BJ (cell line): ENCODE measurements around the gene TNRC6B. TPM values are rescaled to one million over a fixed set of nuclear protein-coding genes. Genes with fewer than 3 reads are reported as not detected.
A peak's percentile ranks its signal among the peaks of the same experiment; 100 is the strongest.

Source experiments
- CTCF ChIA-PET: fragments of 350-600 bp; formaldehyde crosslinking; extraction: SDS; loops from one replicate; lab custom pipeline; 2021; ENCODE audit warnings: antibody characterized with exemption, inconsistent platforms; lab: Yijun Ruan, JAX
- POLR2A ChIA-PET: fragments of 300-600 bp; sonication (Branson Sonifier 250); formaldehyde crosslinking; extraction: SDS; loops from one replicate; lab custom pipeline; 2021; ENCODE audit warnings: antibody characterized with exemption; lab: Charles Lee
- DNase-seq: peaks from one replicate; pipeline ENCODE4 v3.0.0-alpha.2; 2011; ENCODE audit warnings: low read depth
- H3K27me3 ChIP-seq: 2 replicates; pipeline ENCODE4 v1.6.0; 2011; ENCODE audit warnings: low read length; ENCODE audit not compliant: control insufficient read depth, insufficient read depth
- H3K36me3 ChIP-seq: 2 replicates; pipeline ENCODE4 v1.5.1; 2011; ENCODE audit warnings: low read length; ENCODE audit not compliant: control insufficient read depth, insufficient read depth
- H3K4me3 ChIP-seq: 2 replicates; pipeline ENCODE4 v1.5.1; 2011; ENCODE audit warnings: low read depth, mild to moderate bottlenecking, control low read depth, low read length
- CTCF ChIP-seq: IDR thresholded peaks from 2 replicates; pipeline ENCODE4 v1.5.1; 2011; ENCODE audit warnings: low read depth, mild to moderate bottlenecking, control low read depth, inconsistent platforms, low read length, moderate library complexity; ENCODE audit not compliant: insufficient read depth
- polyA minus RNA-seq: library from RNA; depleted of rRNA, polyadenylated mRNA; stranded (reverse); fragments of >200 nt; gene quantifications from 2 replicates; pipeline ENCODE4 v1.2.3, GENCODE V29; 2011; rRNA and poly(A)+ RNA removed
- polyA plus RNA-seq: library from polyadenylated mRNA; depleted of rRNA; stranded (reverse); fragments of >200 nt; gene quantifications from 2 replicates; pipeline ENCODE4 v1.2.3, GENCODE V29; 2011; rRNA removed

TNRC6B gene, protein sequence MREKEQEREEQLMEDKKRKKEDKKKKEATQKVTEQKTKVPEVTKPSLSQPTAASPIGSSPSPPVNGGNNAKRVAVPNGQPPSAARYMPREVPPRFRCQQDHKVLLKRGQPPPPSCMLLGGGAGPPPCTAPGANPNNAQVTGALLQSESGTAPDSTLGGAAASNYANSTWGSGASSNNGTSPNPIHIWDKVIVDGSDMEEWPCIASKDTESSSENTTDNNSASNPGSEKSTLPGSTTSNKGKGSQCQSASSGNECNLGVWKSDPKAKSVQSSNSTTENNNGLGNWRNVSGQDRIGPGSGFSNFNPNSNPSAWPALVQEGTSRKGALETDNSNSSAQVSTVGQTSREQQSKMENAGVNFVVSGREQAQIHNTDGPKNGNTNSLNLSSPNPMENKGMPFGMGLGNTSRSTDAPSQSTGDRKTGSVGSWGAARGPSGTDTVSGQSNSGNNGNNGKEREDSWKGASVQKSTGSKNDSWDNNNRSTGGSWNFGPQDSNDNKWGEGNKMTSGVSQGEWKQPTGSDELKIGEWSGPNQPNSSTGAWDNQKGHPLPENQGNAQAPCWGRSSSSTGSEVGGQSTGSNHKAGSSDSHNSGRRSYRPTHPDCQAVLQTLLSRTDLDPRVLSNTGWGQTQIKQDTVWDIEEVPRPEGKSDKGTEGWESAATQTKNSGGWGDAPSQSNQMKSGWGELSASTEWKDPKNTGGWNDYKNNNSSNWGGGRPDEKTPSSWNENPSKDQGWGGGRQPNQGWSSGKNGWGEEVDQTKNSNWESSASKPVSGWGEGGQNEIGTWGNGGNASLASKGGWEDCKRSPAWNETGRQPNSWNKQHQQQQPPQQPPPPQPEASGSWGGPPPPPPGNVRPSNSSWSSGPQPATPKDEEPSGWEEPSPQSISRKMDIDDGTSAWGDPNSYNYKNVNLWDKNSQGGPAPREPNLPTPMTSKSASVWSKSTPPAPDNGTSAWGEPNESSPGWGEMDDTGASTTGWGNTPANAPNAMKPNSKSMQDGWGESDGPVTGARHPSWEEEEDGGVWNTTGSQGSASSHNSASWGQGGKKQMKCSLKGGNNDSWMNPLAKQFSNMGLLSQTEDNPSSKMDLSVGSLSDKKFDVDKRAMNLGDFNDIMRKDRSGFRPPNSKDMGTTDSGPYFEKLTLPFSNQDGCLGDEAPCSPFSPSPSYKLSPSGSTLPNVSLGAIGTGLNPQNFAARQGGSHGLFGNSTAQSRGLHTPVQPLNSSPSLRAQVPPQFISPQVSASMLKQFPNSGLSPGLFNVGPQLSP (N-terminal part only)
- 6.6 and 8.0 TPM in 2 replicates for polyA plus RNA-seq
- polyA minus RNA-seq = 33.1 and 34.6 TPM in 2 replicates

GRCh38 chr22:40177738-40178416 is at the start of gene TNRC6B:
Gene TNRC6B (plus strand): TSS chr22:40177925. CDS start chr22:40178136, 211 bp downstream.
- no peak for TF ChIP-seq CTCF
- CTCF ChIA-PET = interaction anchor here (1.0 to 1.3 kb wide), 3 partner anchors 134 to 649 kb away, joined by 3 read pairs; no protein-coding TSS in a partner anchor

DNA sequence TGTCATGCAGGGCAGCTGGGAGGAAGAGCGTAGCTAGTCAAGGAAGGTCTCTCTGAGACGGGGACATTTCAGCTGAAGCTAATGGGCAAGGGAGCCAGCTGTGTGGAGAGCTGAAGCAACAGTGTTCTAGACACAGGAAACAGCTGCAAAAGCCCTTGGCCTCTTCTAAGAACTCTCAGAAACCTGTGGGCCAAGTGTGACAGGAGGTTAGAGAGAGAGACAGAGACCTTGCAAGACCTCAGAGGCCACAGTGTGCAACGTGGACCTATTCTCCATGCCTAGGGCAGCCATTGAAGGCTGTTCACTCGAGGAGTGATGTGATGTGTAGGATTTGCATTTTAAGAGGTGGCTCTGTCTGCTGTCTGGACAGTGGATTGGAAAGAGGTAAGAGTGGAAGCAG is 48.7 kb upstream of the TNRC6B start:
- no peak for DNase-seq
- Histone ChIP-seq H3K4me3 (no peak overlapping the region), H3K27me3 (no peaks in the 10 kb centered on the region), H3K36me3 (peaks cover 1% of the 10 kb centered on the region)
- TF ChIP-seq CTCF = no peak
- ChIA-PET CTCF (interaction anchor here (1.9 kb wide), 1 partner anchor 11 kb away, joined by 8 read pairs; no protein-coding TSS in a partner anchor), POLR2A (no interaction called here)

More at GRCh38 chr22:40177738-40178416, at the start of gene TNRC6B:
- H3K36me3 ChIP-seq = no peaks in the 10 kb centered on the region
- POLR2A ChIA-PET = interaction anchor here (0.5 to 1.0 kb wide), 3 partner anchors 183 to 654 kb away, joined by 3 to 5 read pairs (median 4); no protein-coding TSS in a partner anchor
- H3K27me3 ChIP-seq = no peaks in the 10 kb centered on the region
- peak within 1 kb of the TSS; percentile 64 for H3K4me3 ChIP-seq
- DNase-seq = peak; percentile 92

- Histone ChIP-seq H3K27me3 (no peaks in the 10 kb centered on the region), H3K36me3 (no peaks in the 10 kb centered on the region), H3K4me3 (no peak overlapping the region)
- ChIA-PET POLR2A (no interaction called here), CTCF (interaction anchor here (1.1 to 1.3 kb wide), 2 partner anchors 12 to 21 kb away, joined by 3 read pairs; no protein-coding TSS in a partner anchor)
- TF ChIP-seq CTCF = no peak
- no peak for DNase-seq
These were observed 40.6 kb upstream of the TNRC6B start for GRCh38 chr22:40137132-40137531.

DNA sequence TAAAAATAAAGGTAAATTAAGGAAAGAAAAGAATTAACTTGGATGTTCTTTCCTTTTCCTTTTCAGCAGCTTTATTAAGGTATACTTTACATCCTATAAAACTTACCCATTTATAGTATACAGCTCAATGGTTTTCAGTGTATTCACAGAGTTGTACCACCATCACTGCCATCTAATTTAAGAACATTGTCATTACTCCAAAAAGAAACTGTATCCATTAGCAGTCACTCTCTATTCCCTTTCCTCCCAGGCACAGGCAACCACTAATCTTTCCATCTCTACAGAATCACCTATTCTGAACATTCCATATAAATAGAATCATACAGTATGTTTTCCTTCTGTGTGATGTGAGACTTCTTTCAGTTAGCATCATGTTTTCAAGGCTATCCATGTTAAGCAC is 38.9 kb upstream of the TNRC6B start:
- no peaks in the 10 kb centered on the region for H3K36me3 ChIP-seq
- no peaks in the 10 kb centered on the region for H3K27me3 ChIP-seq
- POLR2A ChIA-PET = no interaction called here
- no peak for DNase-seq
- H3K4me3 ChIP-seq = no peak overlapping the region
- CTCF ChIA-PET = no interaction called here
- TF ChIP-seq CTCF = no peak
